Measurements from ENCODE around the gene ARAP1. TPM values are rescaled to one million over a fixed set of nuclear protein-coding genes. Genes with fewer than 3 reads are reported as not detected.

The ARAP1 gene
- total RNA-seq, 4 donors from 2014 or later: 90.3 to 146 (median 122) TPM

DNA sequence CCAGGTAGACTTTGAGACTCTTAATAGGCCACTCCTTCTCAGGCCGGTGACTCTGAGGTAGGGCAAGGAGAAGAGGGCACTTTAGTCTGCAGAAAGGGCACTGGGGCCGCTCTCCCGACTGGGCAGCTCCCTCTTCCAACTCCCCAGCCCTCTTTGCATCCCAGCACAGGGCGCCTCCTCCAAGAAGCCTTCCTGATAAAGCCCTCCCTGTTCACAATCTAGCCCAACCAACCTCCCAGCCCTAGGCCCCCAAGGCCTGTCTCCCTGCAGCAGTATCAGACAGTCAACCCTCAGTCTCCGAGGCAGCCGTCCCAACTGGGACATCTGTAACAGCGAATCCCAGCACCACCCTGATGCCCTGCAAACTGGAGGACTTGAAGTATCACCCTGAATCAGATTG is 63.7 kb downstream of the ARAP1 start:
- no peaks in the 10 kb centered on the region for H3K4me1 ChIP-seq
- intact Hi-C loops (cut with DNase I): no loop called here
- H3K27ac ChIP-seq: no peak overlapping the region
- H3K4me3 ChIP-seq (replicated peaks in 1 of 3): no peak overlapping the region
- WGBS, 2 donors: 84 to 85% methylated on average over 5 to 7 of the region's 7 CpGs
- H3K9me3 ChIP-seq: no peaks in the 10 kb centered on the region
- TF ChIP-seq, protein P1, sequence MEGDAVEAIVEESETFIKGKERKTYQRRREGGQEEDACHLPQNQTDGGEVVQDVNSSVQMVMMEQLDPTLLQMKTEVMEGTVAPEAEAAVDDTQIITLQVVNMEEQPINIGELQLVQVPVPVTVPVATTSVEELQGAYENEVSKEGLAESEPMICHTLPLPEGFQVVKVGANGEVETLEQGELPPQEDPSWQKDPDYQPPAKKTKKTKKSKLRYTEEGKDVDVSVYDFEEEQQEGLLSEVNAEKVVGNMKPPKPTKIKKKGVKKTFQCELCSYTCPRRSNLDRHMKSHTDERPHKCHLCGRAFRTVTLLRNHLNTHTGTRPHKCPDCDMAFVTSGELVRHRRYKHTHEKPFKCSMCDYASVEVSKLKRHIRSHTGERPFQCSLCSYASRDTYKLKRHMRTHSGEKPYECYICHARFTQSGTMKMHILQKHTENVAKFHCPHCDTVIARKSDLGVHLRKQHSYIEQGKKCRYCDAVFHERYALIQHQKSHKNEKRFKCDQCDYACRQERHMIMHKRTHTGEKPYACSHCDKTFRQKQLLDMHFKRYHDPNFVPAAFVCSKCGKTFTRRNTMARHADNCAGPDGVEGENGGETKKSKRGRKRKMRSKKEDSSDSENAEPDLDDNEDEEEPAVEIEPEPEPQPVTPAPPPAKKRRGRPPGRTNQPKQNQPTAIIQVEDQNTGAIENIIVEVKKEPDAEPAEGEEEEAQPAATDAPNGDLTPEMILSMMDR (IDR thresholded peaks at IDR 0.05): no peak
- no peak for TF ChIP-seq POLR2A (IDR thresholded peaks at IDR 0.05)
- DNase-seq: no peak
- H3K27me3 ChIP-seq: no peaks in the 10 kb centered on the region
- H3K36me3 ChIP-seq: peaks cover 48 to 51% of the 10 kb centered on the region in 2 donors

GRCh38 chr11:72687326-72687725 is 64.9 kb downstream of the ARAP1 start:
- no peaks in the 10 kb centered on the region for H3K9me3 ChIP-seq
- DNase-seq: no peak
- peaks cover 36 to 40% of the 10 kb centered on the region in 2 donors for H3K36me3 ChIP-seq
- H3K4me3 ChIP-seq (replicated peaks in 1 of 3): no peak overlapping the region
- no peaks in the 10 kb centered on the region for H3K4me1 ChIP-seq
- intact Hi-C loops (cut with DNase I): no loop called here
- H3K27me3 ChIP-seq: no peaks in the 10 kb centered on the region
- no peak for TF ChIP-seq POLR2A (IDR thresholded peaks at IDR 0.05)
- TF ChIP-seq, protein P1 (IDR thresholded peaks at IDR 0.05): no peak
- no peak overlapping the region for H3K27ac ChIP-seq
- WGBS, 2 donors: 95 to 99% methylated on average over 6 to 7 of the region's 7 CpGs

DNA sequence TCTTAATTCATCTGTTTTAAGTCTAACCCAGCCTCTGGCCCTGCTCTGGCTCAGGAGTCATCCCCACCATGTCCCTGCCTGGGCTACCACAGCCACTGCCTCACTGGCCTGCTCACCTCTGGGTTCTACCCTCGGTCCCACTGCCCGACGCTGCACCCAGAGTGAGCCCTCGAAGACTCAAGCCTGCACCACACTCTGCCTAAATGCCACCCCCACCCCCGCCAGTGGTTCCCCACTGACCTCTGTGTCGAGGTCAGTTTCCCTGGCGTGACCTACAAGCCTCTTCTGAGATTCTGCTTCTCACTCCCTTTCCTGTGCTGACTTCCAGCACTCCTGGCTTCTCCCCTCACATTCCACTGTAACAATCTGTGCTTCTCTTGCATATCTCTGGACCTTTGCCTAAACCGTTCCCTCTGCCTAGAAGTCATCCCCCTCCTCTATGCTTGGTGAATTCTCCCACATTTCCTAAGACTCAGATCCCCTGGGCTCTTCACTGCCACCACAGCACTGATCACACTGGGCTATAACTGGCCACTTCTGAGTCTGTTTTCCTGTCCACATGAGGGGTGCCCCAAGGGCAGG is 65.5 kb downstream of the ARAP1 start:
- Histone ChIP-seq H3K27me3 (no peaks in the 10 kb centered on the region), H3K4me1 (no peaks in the 10 kb centered on the region), H3K27ac (no peak overlapping the region), H3K36me3 (peaks cover 30 to 35% of the 10 kb centered on the region in 2 donors), H3K4me3 (replicated peaks in 1 of 3) (no peak overlapping the region), H3K9me3 (no peaks in the 10 kb centered on the region)
- TF ChIP-seq, protein P1 (IDR thresholded peaks at IDR 0.05): no peak
- no peak for TF ChIP-seq POLR2A (IDR thresholded peaks at IDR 0.05)
- no peak for DNase-seq
- intact Hi-C loops (cut with DNase I): no loop called here
- 82 to 85% methylated on average over 8 of the region's 8 CpGs for WGBS, 2 donors

DNA sequence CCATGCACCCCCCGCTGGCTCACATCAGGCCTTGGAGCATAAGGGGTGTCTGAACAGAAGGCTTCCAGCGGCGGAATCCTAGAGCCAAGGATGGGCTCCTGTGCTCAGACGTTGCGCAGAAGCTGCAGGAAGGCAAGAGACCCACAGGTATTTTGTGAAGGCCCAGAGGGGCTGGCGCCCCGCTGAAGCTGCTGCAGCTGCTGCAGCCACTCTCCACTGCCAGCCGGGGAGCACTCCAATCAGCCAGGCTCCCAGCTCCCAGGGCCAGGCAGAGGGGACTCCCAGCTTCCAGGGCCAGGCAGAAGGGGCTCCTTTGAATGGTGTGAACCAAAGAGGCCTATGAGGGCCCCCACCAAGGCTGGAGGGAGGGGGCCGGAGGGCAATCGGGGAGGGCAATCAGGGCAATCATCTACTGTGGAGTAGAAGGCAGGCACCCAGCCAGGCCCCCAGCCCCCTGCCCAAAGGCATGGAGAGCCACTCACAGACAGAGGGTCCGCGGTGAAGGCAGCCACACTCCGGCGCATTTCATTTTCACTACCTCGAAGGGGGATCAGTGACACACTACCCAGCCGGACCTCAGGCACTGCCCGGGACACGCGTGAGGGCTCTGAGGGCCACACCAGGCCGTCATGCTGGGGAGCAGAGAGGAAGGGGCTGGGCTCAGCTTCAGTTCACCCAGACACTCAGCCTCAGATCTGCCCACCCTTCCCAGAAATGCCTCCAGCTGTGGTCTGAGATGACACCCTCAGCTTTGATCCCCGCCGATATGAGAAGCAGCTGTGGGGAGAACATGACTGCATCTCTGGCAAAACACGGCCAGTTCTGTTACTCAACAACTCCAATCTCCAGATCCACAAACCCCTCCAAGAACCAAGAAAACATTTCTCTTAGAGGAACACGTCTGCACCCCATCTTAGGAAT is 66.4 kb downstream of the ARAP1 start:
- peaks cover 29 to 34% of the 10 kb centered on the region in 2 donors for H3K36me3 ChIP-seq

More for the DNA sequence above, 66.4 kb downstream of the ARAP1 start:
- no peak overlapping the region for H3K27ac ChIP-seq
- WGBS, 2 donors: 84 to 92% methylated on average over 17 to 20 of the region's 24 CpGs
- DNase-seq: no peak
- H3K4me3 ChIP-seq (replicated peaks in 1 of 3): no peak overlapping the region
- TF ChIP-seq, protein P1 (IDR thresholded peaks at IDR 0.05): no peak
- no peak for TF ChIP-seq POLR2A (IDR thresholded peaks at IDR 0.05)
- intact Hi-C loops (cut with DNase I): no loop called here
- H3K4me1 ChIP-seq: no peaks in the 10 kb centered on the region
- H3K27me3 ChIP-seq: no peaks in the 10 kb centered on the region
- no peaks in the 10 kb centered on the region for H3K9me3 ChIP-seq
